Smooth muscle cell of trachea (primary cell): ENCODE data around the gene ARL14EPL. TPM values are rescaled to one million over a fixed set of nuclear protein-coding genes. Genes with fewer than 3 reads are reported as not detected.

ENCODE experiments used
- total RNA-seq: library from RNA; depleted of rRNA; stranded (reverse); fragments of >200 nt; gene quantifications from 2 replicates; pipeline ENCODE4 v1.2.1, GENCODE V29; 2014

The ARL14EPL gene
- total RNA-seq = not detected in 2 replicates

GRCh38 chr5:116032094-116032517, at the start of gene ARL14EPL:
ARL14EPL (plus strand) TSS chr5:116032472; CDS start chr5:116051466, 18,994 bp downstream.

GRCh38 chr5:116084871-116085715, 52.8 kb downstream of the ARL14EPL start, which contains the start of gene COMMD10:
COMMD10 (plus strand) TSS chr5:116085025.

Other genes with a start within 250 kb of the ARL14EPL start
- 9.0 and 13.2 TPM in 2 replicates for gene CDO1, start 215.8 kb upstream of the ARL14EPL start, total RNA-seq
- gene ATG12, start 190.9 kb upstream of the ARL14EPL start, total RNA-seq = 70.8 and 103 TPM in 2 replicates
- gene AP3S1, start 190.5 kb upstream of the ARL14EPL start, total RNA-seq = 126 and 145 TPM in 2 replicates
- 0.17 and 0.44 TPM in 2 replicates for gene LVRN, start 70.0 kb upstream of the ARL14EPL start, total RNA-seq
- 29.6 and 41.5 TPM in 2 replicates for gene COMMD10, start 52.6 kb downstream of the ARL14EPL start, total RNA-seq